Liver (tissue), 9 donors: ENCODE results near the gene NRIP1. TPM values are rescaled to one million over a fixed set of nuclear protein-coding genes. Genes with fewer than 3 reads are reported as not detected.

Experiments used
- DNase-seq: peaks from one replicate; pipeline ENCODE4 v3.0.0-alpha.2; 2017; ENCODE audit warnings: low spot score
- H3K27ac ChIP-seq, 2 donors: one replicate each; pipeline ENCODE4 v1.7.0; 2013; ENCODE audit warnings: inconsistent platforms in 2 of 2, low read length in 2 of 2, control low read depth in 1 of 2, low read depth in 1 of 2, mild to moderate bottlenecking in 1 of 2
- H3K27me3 ChIP-seq, 4 donors: one replicate each; pipeline versions ENCODE4 v1.6.1 to v1.7.0; 2013; ENCODE audit warnings: low read length in 3 of 4, inconsistent platforms in 1 of 4, mild to moderate bottlenecking in 1 of 4, moderate library complexity in 1 of 4; ENCODE audit not compliant: control insufficient read depth in 4 of 4, insufficient read depth in 4 of 4
- H3K36me3 ChIP-seq, 4 donors: one replicate each; pipeline versions ENCODE4 v1.6.1 to v1.7.0; 2013; ENCODE audit warnings: low read length in 3 of 4, mild to moderate bottlenecking in 3 of 4, low read depth in 1 of 4, moderate library complexity in 1 of 4; ENCODE audit not compliant: control insufficient read depth in 4 of 4, insufficient read depth in 3 of 4
- H3K4me1 ChIP-seq, 4 donors: one replicate each; pipeline versions ENCODE4 v1.6.1 to v1.7.0; 2013; ENCODE audit warnings: low read length in 3 of 4, mild to moderate bottlenecking in 3 of 4, moderate library complexity in 1 of 4; ENCODE audit not compliant: control insufficient read depth in 4 of 4, insufficient read depth in 4 of 4
- H3K4me3 ChIP-seq, 3 donors: one replicate each; pipeline versions ENCODE4 v1.6.1 to v1.7.0; 2013; ENCODE audit warnings: low read length in 3 of 3, control low read depth in 1 of 3, low read depth in 1 of 3, mild to moderate bottlenecking in 1 of 3
- H3K9ac ChIP-seq, 2 donors: one replicate each; pipeline ENCODE4 v1.7.0; 2013; ENCODE audit warnings: low read length in 2 of 2, mild to moderate bottlenecking in 2 of 2, moderate library complexity in 2 of 2, control low read depth in 1 of 2, low read depth in 1 of 2
- H3K9me3 ChIP-seq, 4 donors: one replicate each; pipeline versions ENCODE4 v1.6.1 to v1.7.0; 2013; ENCODE audit warnings: low read length in 3 of 4; ENCODE audit not compliant: control insufficient read depth in 4 of 4
- ATF3 ChIP-seq: IDR thresholded peaks from 2 replicates; pipeline ENCODE4 v1.6.1; 2016; ENCODE audit warnings: antibody characterized with exemption
- CTCF ChIP-seq: fragments of 150-350 bp; IDR thresholded peaks from 2 replicates; pipeline ENCODE4 v1.5.1; 2017; ENCODE audit warnings: improper control_type of control experiment, low read depth, low read length; ENCODE audit not compliant: missing input control
- EGR1 ChIP-seq, 2 donors: IDR thresholded peaks; 2 replicates each; pipeline ENCODE4 v1.6.1; 2016 to 2018; ENCODE audit warnings: antibody characterized with exemption in 2 of 2, low read depth in 2 of 2
- FOXA1 ChIP-seq: IDR thresholded peaks from 2 replicates; pipeline ENCODE4 v1.6.1; 2016; ENCODE audit warnings: antibody characterized with exemption
- FOXA2 ChIP-seq: IDR thresholded peaks from 2 replicates; pipeline ENCODE4 v1.6.1; 2016; ENCODE audit warnings: antibody characterized with exemption
- GABPA ChIP-seq, 2 donors: IDR thresholded peaks in 1 of 2; conservative IDR thresholded peaks in 1 of 2; 2 replicates each; pipeline ENCODE4 v1.6.1; 2016; ENCODE audit warnings: antibody characterized with exemption in 2 of 2, mild to moderate bottlenecking in 1 of 2, moderate library complexity in 1 of 2
- HNF4A ChIP-seq, 2 donors: conservative IDR thresholded peaks; 2 replicates each; pipeline ENCODE4 v1.6.1; 2016; ENCODE audit warnings: antibody characterized with exemption in 2 of 2, mild to moderate bottlenecking in 2 of 2
- HNF4G ChIP-seq: IDR thresholded peaks from 2 replicates; pipeline ENCODE4 v1.6.1; 2016; ENCODE audit warnings: antibody characterized with exemption
- JUND ChIP-seq, 2 donors: IDR thresholded peaks; 2 replicates each; pipeline ENCODE4 v1.6.1; 2016; ENCODE audit warnings: antibody characterized with exemption in 2 of 2
- MAX ChIP-seq: IDR thresholded peaks from 2 replicates; pipeline ENCODE4 v1.6.1; 2016; ENCODE audit warnings: antibody characterized with exemption
- NR2F2 ChIP-seq: IDR thresholded peaks from 2 replicates; pipeline ENCODE4 v1.6.1; 2016; ENCODE audit warnings: antibody characterized with exemption
- RAD21 ChIP-seq, 2 donors: IDR thresholded peaks; 2 replicates each; pipeline ENCODE4 v1.6.1; 2016; ENCODE audit warnings: antibody characterized with exemption in 2 of 2, mild to moderate bottlenecking in 2 of 2
- REST ChIP-seq: IDR thresholded peaks from 2 replicates; pipeline ENCODE4 v1.6.1; 2016; ENCODE audit warnings: antibody characterized with exemption, mild to moderate bottlenecking
- RXRA ChIP-seq, 2 donors: IDR thresholded peaks; 2 replicates each; pipeline ENCODE4 v1.6.1; 2017 to 2018; ENCODE audit warnings: antibody characterized with exemption in 2 of 2, mild to moderate bottlenecking in 1 of 2
- SP1 ChIP-seq: IDR thresholded peaks from 2 replicates; pipeline ENCODE4 v1.6.1; 2018; ENCODE audit warnings: antibody characterized with exemption, mild to moderate bottlenecking
- TAF1 ChIP-seq: conservative IDR thresholded peaks from 2 replicates; pipeline ENCODE4 v1.6.1; 2016; ENCODE audit warnings: antibody characterized with exemption, mild to moderate bottlenecking
- YY1 ChIP-seq: IDR thresholded peaks from 2 replicates; pipeline ENCODE4 v1.6.1; 2016; ENCODE audit warnings: antibody characterized with exemption, mild to moderate bottlenecking
- ZBTB33 ChIP-seq: IDR thresholded peaks from 2 replicates; pipeline ENCODE4 v1.6.1; 2016; ENCODE audit warnings: antibody characterized with exemption
- WGBS: extraction: QIAGEN DNeasy Blood & Tissue Kit; methylation state at CpG from one replicate; pipeline ENCODE4 v1.1.7; 2013; 5-methylcytosine and 5-hydroxymethylcytosine counted together
- polyA plus RNA-seq, 2 donors: library from polyadenylated mRNA; stranded (reverse) in 1 of 2; unstranded in 1 of 2; fragments of 200-250 nt in 1 of 2; fragments of >200 nt in 1 of 2; fragmentation: Nextera tagmentation in 1 of 2; extraction: Ambion mirVana in 1 of 2; gene quantifications; one replicate each; pipeline versions ENCODE4 v1.2.1 to v1.2.3, GENCODE V29; 2013 to 2015
- total RNA-seq, 2 donors: library from RNA; depleted of rRNA; stranded (reverse); fragments of >200 nt; gene quantifications; one replicate each; pipeline ENCODE4 v1.2.3, GENCODE V29; 2014
- donor health status: healthy.
- donor health status: healthy.
- donor health status: healthy.
- donor health status: healthy.
- donor health status: healthy.

The NRIP1 gene
- total and polyA plus RNA-seq, 4 donors: 3.8 to 28.4 (median 12.6) TPM

GRCh38 chr21:14977814-14978213 is 87.0 kb downstream of the NRIP1 start (continued):
- no peak for TF ChIP-seq EGR1 (IDR thresholded peaks at IDR 0.05; ENCODE audit: low read depth in 2 of 2)

- Histone ChIP-seq H3K9ac (no peak overlapping the region), H3K27ac (no peak overlapping the region), H3K36me3 (peaks cover 0 to 3% (median 1%) of the 10 kb centered on the region in 4 donors), H3K4me1 (peaks cover 0 to 2% (median 1%) of the 10 kb centered on the region in 4 donors), H3K27me3 (no peaks in the 10 kb centered on the region), H3K9me3 (no peaks in the 10 kb centered on the region), H3K4me3 (no peak overlapping the region)
- no peak for DNase-seq
- TF ChIP-seq RXRA (IDR thresholded peaks at IDR 0.05) (no peak), RAD21 (IDR thresholded peaks at IDR 0.05) (no peak), HNF4A (conservative IDR thresholded peaks at IDR 0.05) (no peak), CTCF (no peak), FOXA2 (no peak), GABPA (IDR thresholded peaks at IDR 0.05 in 1 of 2, conservative IDR thresholded peaks at IDR 0.05 in 1 of 2) (no peak), JUND (IDR thresholded peaks at IDR 0.05) (no peak), HNF4G (no peak), TAF1 (no peak), FOXA1 (no peak), ZBTB33 (no peak), YY1 (no peak), SP1 (no peak), MAX (no peak), REST (no peak), NR2F2 (no peak), EGR1 (IDR thresholded peaks at IDR 0.05; ENCODE audit: low read depth in 2 of 2) (no peak), ATF3 (no peak)
- WGBS: 85% methylated on average over 6 of the region's 6 CpGs
Observed at GRCh38 chr21:14975136-14975919, 89.5 kb downstream of the NRIP1 start.
